ENCODE results near the gene TRIM8. TPM values are rescaled to one million over a fixed set of nuclear protein-coding genes. Genes with fewer than 3 reads are reported as not detected.

Gene TRIM8
- total RNA-seq, 1 experiment from 2014 or later, result 36.3 TPM

DNA sequence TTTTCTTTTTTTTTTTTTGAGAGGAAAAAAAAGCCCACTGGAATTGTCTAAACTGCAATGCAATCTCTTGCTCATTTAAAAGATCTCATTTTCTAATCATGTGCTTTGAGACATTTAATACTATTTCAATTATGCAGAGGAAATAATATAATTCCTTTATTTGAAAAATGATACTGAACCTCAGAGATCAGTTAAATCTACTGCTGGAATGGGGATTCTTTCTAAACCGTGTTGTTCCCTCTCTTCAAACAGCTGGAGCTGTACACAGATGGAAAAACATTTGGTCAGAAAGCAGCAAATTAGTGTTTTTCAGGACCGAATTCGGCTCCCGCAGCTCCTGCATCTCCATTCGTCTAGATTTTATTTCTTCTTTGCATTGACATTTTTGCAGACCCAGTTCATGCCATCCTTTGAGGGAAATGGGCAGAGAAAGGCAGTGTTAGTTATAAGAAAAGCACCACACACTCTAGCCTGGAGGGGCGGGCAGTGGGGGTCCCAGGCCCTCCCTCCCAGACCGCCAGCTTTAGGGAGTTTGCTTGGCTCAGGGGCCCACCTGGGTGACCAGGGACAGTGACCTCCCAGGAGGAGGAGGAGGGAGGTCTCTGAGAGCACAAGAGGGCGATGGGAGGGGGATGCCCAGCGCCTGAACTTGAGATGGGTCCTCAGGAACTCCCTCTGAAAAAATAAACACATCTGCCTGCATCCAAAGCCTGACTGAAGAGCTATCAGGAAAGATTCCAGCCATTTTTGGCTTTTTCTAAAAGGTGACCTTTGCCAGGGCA is 32.4 kb downstream of the TRIM8 start (continued):
- no peak for TF ChIP-seq AFF4 (CRISPR knock-in tag; IDR thresholded peaks at IDR 0.05; ENCODE audit: borderline replicate concordance)
- TF ChIP-seq RELA (CRISPR knock-in tag; IDR thresholded peaks at IDR 0.05; ENCODE audit: borderline replicate concordance), result no peak
- no peak for TF ChIP-seq E2F4 (CRISPR knock-in tag; IDR thresholded peaks at IDR 0.05; ENCODE audit: borderline replicate concordance, low read depth)
- TF ChIP-seq, protein P1, sequence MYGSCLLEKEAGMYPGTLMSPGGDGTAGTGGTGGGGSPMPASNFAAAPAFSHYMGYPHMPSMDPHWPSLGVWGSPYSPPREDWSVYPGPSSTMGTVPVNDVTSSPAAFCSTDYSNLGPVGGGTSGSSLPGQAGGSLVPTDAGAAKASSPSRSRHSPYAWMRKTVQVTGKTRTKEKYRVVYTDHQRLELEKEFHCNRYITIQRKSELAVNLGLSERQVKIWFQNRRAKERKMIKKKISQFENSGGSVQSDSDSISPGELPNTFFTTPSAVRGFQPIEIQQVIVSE (CRISPR knock-in tag; IDR thresholded peaks at IDR 0.05; ENCODE audit: borderline replicate concordance), result no peak
- TF ChIP-seq, protein P2, sequence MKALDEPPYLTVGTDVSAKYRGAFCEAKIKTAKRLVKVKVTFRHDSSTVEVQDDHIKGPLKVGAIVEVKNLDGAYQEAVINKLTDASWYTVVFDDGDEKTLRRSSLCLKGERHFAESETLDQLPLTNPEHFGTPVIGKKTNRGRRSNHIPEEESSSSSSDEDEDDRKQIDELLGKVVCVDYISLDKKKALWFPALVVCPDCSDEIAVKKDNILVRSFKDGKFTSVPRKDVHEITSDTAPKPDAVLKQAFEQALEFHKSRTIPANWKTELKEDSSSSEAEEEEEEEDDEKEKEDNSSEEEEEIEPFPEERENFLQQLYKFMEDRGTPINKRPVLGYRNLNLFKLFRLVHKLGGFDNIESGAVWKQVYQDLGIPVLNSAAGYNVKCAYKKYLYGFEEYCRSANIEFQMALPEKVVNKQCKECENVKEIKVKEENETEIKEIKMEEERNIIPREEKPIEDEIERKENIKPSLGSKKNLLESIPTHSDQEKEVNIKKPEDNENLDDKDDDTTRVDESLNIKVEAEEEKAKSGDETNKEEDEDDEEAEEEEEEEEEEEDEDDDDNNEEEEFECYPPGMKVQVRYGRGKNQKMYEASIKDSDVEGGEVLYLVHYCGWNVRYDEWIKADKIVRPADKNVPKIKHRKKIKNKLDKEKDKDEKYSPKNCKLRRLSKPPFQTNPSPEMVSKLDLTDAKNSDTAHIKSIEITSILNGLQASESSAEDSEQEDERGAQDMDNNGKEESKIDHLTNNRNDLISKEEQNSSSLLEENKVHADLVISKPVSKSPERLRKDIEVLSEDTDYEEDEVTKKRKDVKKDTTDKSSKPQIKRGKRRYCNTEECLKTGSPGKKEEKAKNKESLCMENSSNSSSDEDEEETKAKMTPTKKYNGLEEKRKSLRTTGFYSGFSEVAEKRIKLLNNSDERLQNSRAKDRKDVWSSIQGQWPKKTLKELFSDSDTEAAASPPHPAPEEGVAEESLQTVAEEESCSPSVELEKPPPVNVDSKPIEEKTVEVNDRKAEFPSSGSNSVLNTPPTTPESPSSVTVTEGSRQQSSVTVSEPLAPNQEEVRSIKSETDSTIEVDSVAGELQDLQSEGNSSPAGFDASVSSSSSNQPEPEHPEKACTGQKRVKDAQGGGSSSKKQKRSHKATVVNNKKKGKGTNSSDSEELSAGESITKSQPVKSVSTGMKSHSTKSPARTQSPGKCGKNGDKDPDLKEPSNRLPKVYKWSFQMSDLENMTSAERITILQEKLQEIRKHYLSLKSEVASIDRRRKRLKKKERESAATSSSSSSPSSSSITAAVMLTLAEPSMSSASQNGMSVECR (CRISPR knock-in tag; IDR thresholded peaks at IDR 0.05; ENCODE audit: borderline replicate concordance), result no peak
- TF ChIP-seq CREB1 (CRISPR knock-in tag; IDR thresholded peaks at IDR 0.05), result no peak

- no peak for DNase-seq (ENCODE audit: low spot score)
- ATAC-seq, result no peak
- no peaks in the 10 kb centered on the region for H3K9me3 Mint-ChIP-seq
- no peak overlapping the region for H3K4me3 Mint-ChIP-seq
- peak overlapping the region; percentile 54 for H3K27ac Mint-ChIP-seq
- ChIA-PET CTCF (interaction anchor here (1.0 to 7.2 kb wide), 19 partner anchors 10 to 325 kb away, joined by 3 to 101 read pairs (median 9); partner anchors contain the start of genes ACTR1A, ARL3, SFXN2 and SUFU), POLR2A (interaction anchor here (0.9 to 1.9 kb wide), 4 partner anchors 8 to 33 kb away, joined by 3 to 5 read pairs (median 3); no protein-coding TSS in a partner anchor)
- H3K4me1 Mint-ChIP-seq, result peaks cover 72% of the 10 kb centered on the region
- peaks cover 15% of the 10 kb centered on the region for H3K36me3 Mint-ChIP-seq
- no peaks in the 10 kb centered on the region for H3K27me3 Mint-ChIP-seq (ENCODE audit: low read depth)
- TF ChIP-seq, protein P3, sequence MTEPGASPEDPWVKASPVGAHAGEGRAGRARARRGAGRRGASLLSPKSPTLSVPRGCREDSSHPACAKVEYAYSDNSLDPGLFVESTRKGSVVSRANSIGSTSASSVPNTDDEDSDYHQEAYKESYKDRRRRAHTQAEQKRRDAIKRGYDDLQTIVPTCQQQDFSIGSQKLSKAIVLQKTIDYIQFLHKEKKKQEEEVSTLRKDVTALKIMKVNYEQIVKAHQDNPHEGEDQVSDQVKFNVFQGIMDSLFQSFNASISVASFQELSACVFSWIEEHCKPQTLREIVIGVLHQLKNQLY (CRISPR knock-in tag; IDR thresholded peaks at IDR 0.05), result no peak
- TF ChIP-seq ATF1 (CRISPR knock-in tag; IDR thresholded peaks at IDR 0.05) (no peak), ZNF263 (CRISPR knock-in tag; IDR thresholded peaks at IDR 0.05; ENCODE audit: low read depth) (no peak), OVOL2 (CRISPR knock-in tag; IDR thresholded peaks at IDR 0.05; ENCODE audit: borderline replicate concordance) (no peak), FOXJ3 (CRISPR knock-in tag; IDR thresholded peaks at IDR 0.05; ENCODE audit: borderline replicate concordance) (no peak), ZNF317 (CRISPR knock-in tag; IDR thresholded peaks at IDR 0.05; ENCODE audit: borderline replicate concordance, low read depth) (no peak), TEAD4 (CRISPR knock-in tag; IDR thresholded peaks at IDR 0.05) (no peak)
- TF ChIP-seq, protein P4, sequence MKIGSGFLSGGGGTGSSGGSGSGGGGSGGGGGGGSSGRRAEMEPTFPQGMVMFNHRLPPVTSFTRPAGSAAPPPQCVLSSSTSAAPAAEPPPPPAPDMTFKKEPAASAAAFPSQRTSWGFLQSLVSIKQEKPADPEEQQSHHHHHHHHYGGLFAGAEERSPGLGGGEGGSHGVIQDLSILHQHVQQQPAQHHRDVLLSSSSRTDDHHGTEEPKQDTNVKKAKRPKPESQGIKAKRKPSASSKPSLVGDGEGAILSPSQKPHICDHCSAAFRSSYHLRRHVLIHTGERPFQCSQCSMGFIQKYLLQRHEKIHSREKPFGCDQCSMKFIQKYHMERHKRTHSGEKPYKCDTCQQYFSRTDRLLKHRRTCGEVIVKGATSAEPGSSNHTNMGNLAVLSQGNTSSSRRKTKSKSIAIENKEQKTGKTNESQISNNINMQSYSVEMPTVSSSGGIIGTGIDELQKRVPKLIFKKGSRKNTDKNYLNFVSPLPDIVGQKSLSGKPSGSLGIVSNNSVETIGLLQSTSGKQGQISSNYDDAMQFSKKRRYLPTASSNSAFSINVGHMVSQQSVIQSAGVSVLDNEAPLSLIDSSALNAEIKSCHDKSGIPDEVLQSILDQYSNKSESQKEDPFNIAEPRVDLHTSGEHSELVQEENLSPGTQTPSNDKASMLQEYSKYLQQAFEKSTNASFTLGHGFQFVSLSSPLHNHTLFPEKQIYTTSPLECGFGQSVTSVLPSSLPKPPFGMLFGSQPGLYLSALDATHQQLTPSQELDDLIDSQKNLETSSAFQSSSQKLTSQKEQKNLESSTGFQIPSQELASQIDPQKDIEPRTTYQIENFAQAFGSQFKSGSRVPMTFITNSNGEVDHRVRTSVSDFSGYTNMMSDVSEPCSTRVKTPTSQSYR (CRISPR knock-in tag; IDR thresholded peaks at IDR 0.05), result no peak
- TF ChIP-seq, protein P5, sequence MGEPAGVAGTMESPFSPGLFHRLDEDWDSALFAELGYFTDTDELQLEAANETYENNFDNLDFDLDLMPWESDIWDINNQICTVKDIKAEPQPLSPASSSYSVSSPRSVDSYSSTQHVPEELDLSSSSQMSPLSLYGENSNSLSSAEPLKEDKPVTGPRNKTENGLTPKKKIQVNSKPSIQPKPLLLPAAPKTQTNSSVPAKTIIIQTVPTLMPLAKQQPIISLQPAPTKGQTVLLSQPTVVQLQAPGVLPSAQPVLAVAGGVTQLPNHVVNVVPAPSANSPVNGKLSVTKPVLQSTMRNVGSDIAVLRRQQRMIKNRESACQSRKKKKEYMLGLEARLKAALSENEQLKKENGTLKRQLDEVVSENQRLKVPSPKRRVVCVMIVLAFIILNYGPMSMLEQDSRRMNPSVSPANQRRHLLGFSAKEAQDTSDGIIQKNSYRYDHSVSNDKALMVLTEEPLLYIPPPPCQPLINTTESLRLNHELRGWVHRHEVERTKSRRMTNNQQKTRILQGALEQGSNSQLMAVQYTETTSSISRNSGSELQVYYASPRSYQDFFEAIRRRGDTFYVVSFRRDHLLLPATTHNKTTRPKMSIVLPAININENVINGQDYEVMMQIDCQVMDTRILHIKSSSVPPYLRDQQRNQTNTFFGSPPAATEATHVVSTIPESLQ (CRISPR knock-in tag; IDR thresholded peaks at IDR 0.05), result no peak
- TF ChIP-seq, protein P1 (CRISPR knock-in tag; IDR thresholded peaks at IDR 0.05; ENCODE audit: borderline replicate concordance), result no peak
These were observed 33.2 kb downstream of the TRIM8 start for GRCh38 chr10:102677331-102678067.

All from WTC11 (cell line).